Measurements from ENCODE around the gene SBSN.

GRCh38 chr19:35562776-35563175, 34.7 kb upstream of the SBSN start:
- TF ChIP-seq CTCF (IDR thresholded peaks at IDR 0.05) = no peak
- no peak for TF ChIP-seq POLR2A (IDR thresholded peaks at IDR 0.05)
- no peak for TF ChIP-seq POLR2AphosphoS5 (IDR thresholded peaks at IDR 0.05)
- no peak for TF ChIP-seq EP300 (IDR thresholded peaks at IDR 0.05)

Data from gastroesophageal sphincter (tissue), 3 donors.